CD14-positive monocyte (primary cell): ENCODE results near the gene SOAT1. TPM values are rescaled to one million over a fixed set of nuclear protein-coding genes. Genes with fewer than 3 reads are reported as not detected.

ENCODE experiments used
- DNase-seq, 3 donors: peaks; one replicate each; pipeline ENCODE4 v3.0.0-alpha.2; 2011 to 2022
- H2AFZ ChIP-seq: 2 replicates; pipeline ENCODE4 v1.6.0; 2012; ENCODE audit warnings: mild to moderate bottlenecking, low read depth, low read length, inconsistent platforms; ENCODE audit not compliant: insufficient read depth, poor library complexity, severe bottlenecking
- H3K27ac ChIP-seq, 2 donors: 1 replicate in 1 of 2; 2 replicates in 1 of 2; pipeline ENCODE4 v1.5.1; 2012 to 2013; ENCODE audit warnings: low read length in 2 of 2, control low read depth in 1 of 2, inconsistent platforms in 1 of 2, low read depth in 1 of 2, mild to moderate bottlenecking in 1 of 2
- H3K27me3 ChIP-seq, 2 donors: one replicate each; pipeline versions ENCODE4 v1.6.0 to v1.6.1; 2011 to 2013; ENCODE audit warnings: low read length in 2 of 2; ENCODE audit not compliant: control insufficient read depth in 2 of 2, insufficient read depth in 2 of 2
- H3K36me3 ChIP-seq, 2 donors: replicated peaks in 1 of 2; 1 replicate in 1 of 2; 2 replicates in 1 of 2; pipeline versions ENCODE4 v1.5.1 to v1.6.1; 2012 to 2013; ENCODE audit warnings: low read length in 2 of 2, control low read depth in 1 of 2, inconsistent platforms in 1 of 2, mild to moderate bottlenecking in 1 of 2; ENCODE audit not compliant: insufficient read depth in 2 of 2, control insufficient read depth in 1 of 2
- H3K4me1 ChIP-seq, 2 donors: 1 replicate in 1 of 2; 2 replicates in 1 of 2; pipeline versions ENCODE4 v1.5.1 to v1.6.1; 2012 to 2013; ENCODE audit warnings: low read length in 2 of 2, control low read depth in 1 of 2, inconsistent platforms in 1 of 2, mild to moderate bottlenecking in 1 of 2, moderate library complexity in 1 of 2; ENCODE audit not compliant: insufficient read depth in 2 of 2, control insufficient read depth in 1 of 2
- H3K4me2 ChIP-seq: replicated peaks from 2 replicates; pipeline ENCODE3; 2012; ENCODE audit warnings: low read length, moderate library complexity, mild to moderate bottlenecking; ENCODE audit not compliant: poor library complexity, severe bottlenecking; ENCODE audit errors: extremely low read depth
- H3K4me3 ChIP-seq, 3 experiments: fragments of 200-600 bp in 1 of 3; sonication (generic) in 1 of 3; replicated peaks in 1 of 3; 1 replicate in 2 of 3; 2 replicates in 1 of 3; pipeline ENCODE4 v1.5.1; 2011 to 2013; ENCODE audit warnings: low read length in 3 of 3, mild to moderate bottlenecking in 3 of 3, control low read depth in 2 of 3, low read depth in 2 of 3, inconsistent platforms in 1 of 3, moderate library complexity in 1 of 3
- H3K79me2 ChIP-seq: 2 replicates; pipeline ENCODE4 v1.6.0; 2012; ENCODE audit warnings: mild to moderate bottlenecking, control low read depth, inconsistent platforms, low read length, moderate library complexity; ENCODE audit not compliant: insufficient read depth
- H3K9ac ChIP-seq: 2 replicates; pipeline ENCODE4 v1.6.0; 2017; ENCODE audit warnings: low read length, mild to moderate bottlenecking; ENCODE audit not compliant: insufficient read depth, poor library complexity, severe bottlenecking
- H3K9me3 ChIP-seq, 2 donors: replicated peaks in 1 of 2; 1 replicate in 1 of 2; 2 replicates in 1 of 2; pipeline versions ENCODE4 v1.5.1 to v1.6.1; 2012 to 2013; ENCODE audit warnings: low read length in 2 of 2, control low read depth in 1 of 2; ENCODE audit not compliant: control insufficient read depth in 1 of 2, insufficient read depth in 1 of 2
- H4K20me1 ChIP-seq: 2 replicates; pipeline ENCODE4 v1.6.0; 2012; ENCODE audit warnings: mild to moderate bottlenecking, low read length, control low read depth, moderate library complexity; ENCODE audit not compliant: insufficient read depth
- H3K27ac Mint-ChIP-seq, 7 donors: one replicate each; pipeline ENCODE4 v1.8.0; 2020; ENCODE audit warnings: mild to moderate bottlenecking in 7 of 7, mixed read lengths in 7 of 7, moderate library complexity in 6 of 7, inconsistent platforms in 2 of 7
- H3K27me3 Mint-ChIP-seq, 3 donors: one replicate each; pipeline ENCODE4 v1.8.0; 2021 to 2022; ENCODE audit warnings: low read depth in 3 of 3, mild to moderate bottlenecking in 3 of 3, mixed read lengths in 3 of 3, moderate library complexity in 3 of 3, inconsistent platforms in 1 of 3
- H3K36me3 Mint-ChIP-seq, 2 donors: one replicate each; pipeline ENCODE4 v1.8.0; 2020; ENCODE audit warnings: mixed read lengths in 2 of 2, inconsistent platforms in 1 of 2, mild to moderate bottlenecking in 1 of 2
- H3K4me1 Mint-ChIP-seq: one replicate; pipeline ENCODE4 v1.8.0; 2020; ENCODE audit warnings: mild to moderate bottlenecking, mixed read lengths
- H3K4me3 Mint-ChIP-seq, 2 donors: one replicate each; pipeline ENCODE4 v1.8.0; 2020; ENCODE audit warnings: mild to moderate bottlenecking in 2 of 2, mixed read lengths in 2 of 2, moderate library complexity in 1 of 2
- H3K9me3 Mint-ChIP-seq, 7 donors: one replicate each; pipeline ENCODE4 v1.8.0; 2020 to 2022; ENCODE audit warnings: mixed read lengths in 7 of 7, mild to moderate bottlenecking in 6 of 7, moderate library complexity in 6 of 7, inconsistent platforms in 2 of 7
- WGBS: methylation state at CpG from one replicate; pipeline ENCODE4 v1.1.5; 2013; ENCODE audit warnings: missing lambda C conversion rate; ENCODE audit not compliant: insufficient coverage; 5-methylcytosine and 5-hydroxymethylcytosine counted together
- intact Hi-C, 2 donors: fragments of 100-400 bp; cut with micrococcal nuclease; formaldehyde crosslinking; loops; one replicate each; pipeline versions ENCODE4 v1.15.0 to v1.15.1; 2023
- polyA plus RNA-seq, 3 donors: library from polyadenylated mRNA; depleted of rRNA in 1 of 3; unstranded in 2 of 3; stranded (reverse) in 1 of 3; fragments of 300-500 nt in 2 of 3; fragments of >200 nt in 1 of 3; fragmentation: Illumina TruSeq in 2 of 3; gene quantifications; 1 replicate in 2 of 3; 2 replicates in 1 of 3; pipeline ENCODE4 v1.2.3, GENCODE V29; 2012 to 2021
- TF ChIP-seq, protein P1 (sequence below): fragments of 200-600 bp; IDR thresholded peaks from one replicate; pipeline ENCODE4 v1.8.0; 2022; ENCODE audit warnings: antibody characterized with exemption, mild to moderate bottlenecking

SOAT1 gene
- polyA plus RNA-seq, 3 donors: 15.8 to 158 (median 105) TPM

DNA sequence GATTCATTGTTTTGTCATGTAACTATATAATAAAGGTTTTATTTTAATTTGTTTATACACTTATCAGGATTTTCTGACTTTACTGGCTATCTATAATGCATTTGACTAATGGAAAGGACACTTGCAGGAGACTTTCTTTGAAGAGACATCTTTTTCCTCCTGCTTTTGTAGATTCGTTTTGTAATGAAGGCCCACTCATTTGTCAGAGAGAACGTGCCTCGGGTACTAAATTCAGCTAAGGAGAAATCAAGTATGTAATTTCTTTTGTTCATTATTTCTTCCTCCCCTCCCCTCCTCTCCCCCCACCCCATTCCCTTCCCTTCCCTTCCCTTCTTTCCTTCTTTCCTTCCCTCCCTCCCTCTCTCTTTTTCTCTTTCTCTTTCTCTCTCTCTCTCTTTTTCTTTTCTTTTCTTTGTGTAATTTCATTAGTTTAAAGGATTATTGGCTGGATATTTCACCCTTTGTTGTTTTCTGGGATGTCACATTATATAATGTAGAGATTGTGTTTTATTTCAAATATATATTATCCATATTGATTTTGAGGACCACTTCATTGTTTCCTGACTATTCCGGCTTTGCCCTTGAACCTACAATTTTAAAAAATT, 48.4 kb downstream of the SOAT1 start:
- Histone ChIP-seq H4K20me1 (no peaks in the 10 kb centered on the region), H3K27ac (peak overlapping the region in 1 of 2 donors; percentile 36), H3K4me2 (no peak overlapping the region), H2AFZ (no peak overlapping the region), H3K4me3 (no peak overlapping the region), H3K4me1 (peaks cover 11% of the 10 kb centered on the region in 2 donors), H3K9me3 (no peaks in the 10 kb centered on the region), H3K9ac (no peak overlapping the region), H3K27me3 (no peaks in the 10 kb centered on the region), H3K79me2 (peaks cover 23% of the 10 kb centered on the region), H3K36me3 (peaks cover 63 to 77% of the 10 kb centered on the region in 2 donors)
- Mint-ChIP-seq H3K4me3 (no peak overlapping the region), H3K27me3 (peaks cover 0 to 1% (median 0%) of the 10 kb centered on the region in 3 donors), H3K27ac (peak overlapping the region in 5 of 7 donors; percentile 59 to 83 (median 74)), H3K36me3 (peaks cover 57 to 75% of the 10 kb centered on the region in 2 donors), H3K4me1 (peaks cover 18% of the 10 kb centered on the region), H3K9me3 (peaks cover 0 to 3% (median 0%) of the 10 kb centered on the region in 7 donors)
- WGBS: 100% methylated on average over 2 of the region's 4 CpGs
- intact Hi-C loops: no loop called here
- TF ChIP-seq, protein P1, sequence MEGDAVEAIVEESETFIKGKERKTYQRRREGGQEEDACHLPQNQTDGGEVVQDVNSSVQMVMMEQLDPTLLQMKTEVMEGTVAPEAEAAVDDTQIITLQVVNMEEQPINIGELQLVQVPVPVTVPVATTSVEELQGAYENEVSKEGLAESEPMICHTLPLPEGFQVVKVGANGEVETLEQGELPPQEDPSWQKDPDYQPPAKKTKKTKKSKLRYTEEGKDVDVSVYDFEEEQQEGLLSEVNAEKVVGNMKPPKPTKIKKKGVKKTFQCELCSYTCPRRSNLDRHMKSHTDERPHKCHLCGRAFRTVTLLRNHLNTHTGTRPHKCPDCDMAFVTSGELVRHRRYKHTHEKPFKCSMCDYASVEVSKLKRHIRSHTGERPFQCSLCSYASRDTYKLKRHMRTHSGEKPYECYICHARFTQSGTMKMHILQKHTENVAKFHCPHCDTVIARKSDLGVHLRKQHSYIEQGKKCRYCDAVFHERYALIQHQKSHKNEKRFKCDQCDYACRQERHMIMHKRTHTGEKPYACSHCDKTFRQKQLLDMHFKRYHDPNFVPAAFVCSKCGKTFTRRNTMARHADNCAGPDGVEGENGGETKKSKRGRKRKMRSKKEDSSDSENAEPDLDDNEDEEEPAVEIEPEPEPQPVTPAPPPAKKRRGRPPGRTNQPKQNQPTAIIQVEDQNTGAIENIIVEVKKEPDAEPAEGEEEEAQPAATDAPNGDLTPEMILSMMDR: no peak
- DNase-seq: no peak

DNA sequence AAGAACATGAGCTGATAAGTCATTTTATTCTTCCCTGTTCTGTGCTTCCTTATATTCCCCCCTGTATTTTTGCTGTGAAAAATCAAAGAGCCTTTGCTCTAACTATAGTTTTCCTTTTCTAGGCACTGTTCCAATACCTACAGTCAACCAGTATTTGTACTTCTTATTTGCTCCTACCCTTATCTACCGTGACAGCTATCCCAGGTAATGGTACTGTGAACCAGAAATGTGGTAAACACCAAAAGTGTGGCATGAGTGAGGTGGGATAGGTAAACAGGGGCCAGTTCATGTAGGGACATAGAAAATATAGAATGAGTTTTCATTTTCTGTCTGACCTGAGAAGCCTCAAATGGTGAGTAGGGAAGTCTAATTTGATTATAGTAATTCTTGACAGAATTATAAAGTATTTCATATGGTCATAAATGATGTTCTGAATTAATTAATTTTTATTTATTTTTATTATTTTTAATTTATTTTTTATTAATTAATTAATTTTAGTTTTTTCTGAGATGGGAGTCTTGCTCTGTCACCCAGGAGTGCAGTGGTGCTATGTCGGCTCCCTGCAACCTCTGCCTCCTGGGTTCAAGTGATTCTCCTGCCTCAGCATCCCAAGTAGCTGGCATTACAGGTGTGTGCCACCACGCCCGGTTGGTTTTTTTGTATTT, 49.3 kb downstream of the SOAT1 start:
- Mint-ChIP-seq H3K36me3 (peaks cover 57 to 75% of the 10 kb centered on the region in 2 donors), H3K4me1 (peaks cover 23% of the 10 kb centered on the region), H3K27ac (peak overlapping the region in 1 of 7 donors; percentile 55), H3K9me3 (peaks cover 0 to 3% (median 0%) of the 10 kb centered on the region in 7 donors), H3K4me3 (no peak overlapping the region), H3K27me3 (peaks cover 0 to 2% (median 0%) of the 10 kb centered on the region in 3 donors)
- Histone ChIP-seq H3K4me3 (no peak overlapping the region), H3K79me2 (peaks cover 23% of the 10 kb centered on the region), H2AFZ (no peak overlapping the region), H3K4me1 (peaks cover 11% of the 10 kb centered on the region in 2 donors), H3K27ac (peak overlapping the region in 1 of 2 donors; percentile 36), H3K9me3 (no peaks in the 10 kb centered on the region), H3K9ac (no peak overlapping the region), H3K4me2 (no peak overlapping the region), H3K27me3 (no peaks in the 10 kb centered on the region), H3K36me3 (peaks cover 60 to 77% of the 10 kb centered on the region in 2 donors), H4K20me1 (no peaks in the 10 kb centered on the region)
- intact Hi-C loops: no loop called here
- no peak for DNase-seq
- WGBS: 100% methylated on average over 1 of the region's 4 CpGs
- TF ChIP-seq, protein P1: no peak
